NOMO-1 treated with DMSO at 0.1 percent for 48 hours (cell line): Measurements from ENCODE around the gene TMBIM4.
A peak's percentile ranks its signal among the peaks of the same experiment; 100 is the strongest.

Experiments used
- DNase-seq: peaks from one replicate; lab custom pipeline; 2025; ENCODE audit not compliant: unreplicated experiment; lab: John Stamatoyannopoulos, UW

Gene TMBIM4

GRCh38 chr12:66103016-66103913, 66.5 kb downstream of the TMBIM4 start:
- no peak for DNase-seq

DNA sequence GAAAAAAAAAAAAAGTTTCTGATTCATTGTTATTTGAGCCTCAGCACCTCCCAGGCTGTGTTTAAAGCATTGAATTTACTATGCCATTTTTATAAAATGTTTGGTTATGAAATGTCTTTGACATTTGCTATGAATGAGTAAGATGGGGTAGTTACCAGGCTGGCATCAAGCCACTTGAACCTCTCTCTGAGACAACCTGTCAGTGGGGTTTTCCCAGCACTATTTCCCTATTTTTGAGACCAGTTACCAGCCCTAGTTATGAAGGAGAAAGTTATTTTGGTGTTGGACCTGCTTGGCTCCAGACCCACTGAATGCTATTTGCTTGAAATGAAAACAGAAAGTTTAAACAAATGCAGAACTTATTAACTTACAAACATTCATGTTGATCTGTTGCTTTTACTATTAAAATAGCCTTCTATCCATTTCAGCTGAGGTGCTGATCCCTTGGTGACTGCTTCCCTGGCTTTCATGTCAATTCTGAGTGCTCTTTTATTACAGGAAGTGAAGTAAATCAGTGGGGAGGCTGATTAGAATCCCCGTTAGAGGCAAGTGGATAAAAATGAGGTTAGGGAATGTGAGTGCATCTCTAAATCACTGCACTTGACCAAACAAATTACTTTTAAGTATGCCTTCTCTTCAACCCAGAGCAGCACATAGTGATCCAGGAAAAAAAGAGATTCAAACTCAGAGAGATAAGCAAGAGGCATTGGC, 77.1 kb downstream of the TMBIM4 start:
- no peak for DNase-seq

DNA sequence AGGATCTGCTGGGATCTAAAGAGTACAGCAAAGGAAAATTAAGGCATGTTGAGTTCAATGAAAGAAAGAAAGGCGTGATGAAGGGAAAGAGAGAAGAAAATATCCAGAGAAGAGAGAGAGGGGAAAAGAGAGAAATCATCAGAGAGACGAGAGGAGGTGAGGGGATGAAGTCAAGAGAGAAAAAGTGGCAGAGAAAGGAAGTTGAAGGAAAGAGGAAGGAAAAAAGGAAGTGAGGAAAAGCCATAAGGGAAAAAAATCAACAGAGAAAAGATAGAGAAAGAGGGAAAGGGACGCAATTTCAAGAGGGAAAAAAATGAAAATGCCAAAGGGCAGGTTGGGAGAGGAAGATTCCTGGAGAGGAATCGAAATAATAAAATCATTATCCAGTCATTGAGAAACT, 79.6 kb downstream of the TMBIM4 start:
- no peak for DNase-seq

DNA sequence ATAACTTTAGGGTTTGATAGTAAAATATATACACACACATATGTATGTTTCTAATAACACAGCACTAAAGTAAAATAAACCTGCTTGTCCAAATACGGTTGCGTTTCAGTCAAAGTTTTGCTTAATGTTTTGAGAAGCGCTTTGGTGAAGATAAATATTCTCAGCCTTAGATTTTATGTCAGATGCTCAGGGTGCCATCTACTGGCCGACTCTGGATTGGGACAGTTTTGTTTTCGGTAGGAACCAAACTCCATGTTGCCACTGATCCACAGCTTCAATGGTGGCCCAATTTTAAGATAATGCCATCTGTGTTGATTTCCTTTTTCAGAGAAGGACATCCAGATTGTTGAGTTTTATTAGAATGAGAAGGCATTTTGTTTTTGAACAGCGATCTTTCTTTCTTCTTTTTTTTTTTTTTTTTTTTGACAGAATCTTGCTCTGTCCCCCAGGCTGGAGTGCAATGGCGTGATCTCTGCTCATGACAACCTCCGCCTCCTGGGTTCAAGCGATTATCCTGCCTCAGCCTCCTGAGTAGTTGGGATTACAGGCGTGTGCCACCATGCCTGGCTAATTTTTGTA, 82.3 kb downstream of the TMBIM4 start:
- DNase-seq, result peak; percentile 66

DNA sequence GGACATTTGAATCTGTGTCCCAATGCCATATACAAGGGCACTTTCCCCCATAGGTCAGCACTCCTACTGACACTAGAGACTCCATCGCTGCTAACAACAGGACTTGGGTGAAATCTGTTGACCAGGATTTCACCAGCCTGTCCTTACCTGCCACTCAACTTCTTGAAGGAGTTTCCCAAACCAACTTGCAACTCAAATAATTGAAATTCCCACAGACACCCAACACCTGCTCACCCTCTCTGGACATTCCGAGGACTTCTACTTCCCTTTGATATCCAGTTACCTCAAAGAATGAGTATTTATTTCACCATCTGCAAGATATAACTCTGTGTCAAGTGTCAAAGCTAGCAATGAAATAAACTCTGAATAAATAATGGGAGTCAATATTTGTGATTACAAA, 83.8 kb downstream of the TMBIM4 start:
- no peak for DNase-seq
